ENCODE measurements around the gene CSN2. TPM values are rescaled to one million over a fixed set of nuclear protein-coding genes. Genes with fewer than 3 reads are reported as not detected.
A peak's percentile ranks its signal among the peaks of the same experiment; 100 is the strongest.
"Not testable (repeated sequence)": the region's sequence is repeated elsewhere in the genome, so short reads cannot be mapped to it uniquely, and the experiment has no call there.

Gene CSN2
- total and polyA plus RNA-seq, 2 experiments from 2014 or later = not detected

- no peak overlapping the region for H3K4me3 ChIP-seq
- no peak for TF ChIP-seq CTCF (IDR thresholded peaks at IDR 0.05; ENCODE audit: low read depth, low read length)
- DNase-seq (ENCODE audit: low read depth in 1 of 2, low spot score in 1 of 2) = no peak
- no peak overlapping the region for H3K27ac ChIP-seq
- no peaks in the 10 kb centered on the region for H3K4me1 ChIP-seq (ENCODE audit: low read depth)
- no peaks in the 10 kb centered on the region for H3K27me3 ChIP-seq
- H3K9me3 ChIP-seq (ENCODE audit: low read depth) = no peaks in the 10 kb centered on the region
- no peaks in the 10 kb centered on the region for H3K36me3 ChIP-seq
Observed at GRCh38 chr4:69934150-69934549, 31.4 kb downstream of the CSN2 start.

GRCh38 chr4:69930768-69931167 is 34.8 kb downstream of the CSN2 start, which contains the start of gene CSN1S1:
CSN1S1 (plus strand) TSS chr4:69931068; CDS start chr4:69932556, 1,488 bp downstream.
- H3K4me3 ChIP-seq = no peak within 1 kb of the TSS
- H3K36me3 ChIP-seq = no peaks in the 10 kb centered on the region
- no peak for DNase-seq (ENCODE audit: low read depth in 1 of 2, low spot score in 1 of 2)
- no peaks in the 10 kb centered on the region for H3K4me1 ChIP-seq (ENCODE audit: low read depth)
- TF ChIP-seq CTCF (IDR thresholded peaks at IDR 0.05; ENCODE audit: low read depth, low read length) = no peak
- no peaks in the 10 kb centered on the region for H3K27me3 ChIP-seq
- no peak within 1 kb of the TSS for H3K27ac ChIP-seq
- H3K9me3 ChIP-seq (ENCODE audit: low read depth) = no peaks in the 10 kb centered on the region

GRCh38 chr4:69923782-69924410 is 41.6 kb downstream of the CSN2 start:
- H3K9me3 ChIP-seq (ENCODE audit: low read depth); H3K4me1 ChIP-seq (ENCODE audit: low read depth); H3K27me3 ChIP-seq; H3K27ac ChIP-seq; DNase-seq (ENCODE audit: low read depth in 1 of 2, low spot score in 1 of 2); H3K36me3 ChIP-seq; H3K4me3 ChIP-seq: not testable (repeated sequence)

- Histone ChIP-seq H3K36me3 (no peaks in the 10 kb centered on the region), H3K27ac (no peak overlapping the region), H3K4me1 (ENCODE audit: low read depth) (no peaks in the 10 kb centered on the region), H3K27me3 (peaks cover 10% of the 10 kb centered on the region), H3K4me3 (no peak overlapping the region), H3K9me3 (ENCODE audit: low read depth) (no peaks in the 10 kb centered on the region)
- DNase-seq (ENCODE audit: low read depth in 1 of 2, low spot score in 1 of 2) = no peak
- TF ChIP-seq CTCF (IDR thresholded peaks at IDR 0.05; ENCODE audit: low read depth, low read length) = no peak
Observed at GRCh38 chr4:69920874-69921273, 44.7 kb downstream of the CSN2 start.

- H3K4me1 ChIP-seq (ENCODE audit: low read depth) = no peaks in the 10 kb centered on the region
- no peak for TF ChIP-seq CTCF (IDR thresholded peaks at IDR 0.05; ENCODE audit: low read depth, low read length)
- H3K4me3 ChIP-seq = no peak overlapping the region
- peak in 1 of 2 donors; percentile 84 for DNase-seq (ENCODE audit: low read depth in 1 of 2, low spot score in 1 of 2)
- H3K36me3 ChIP-seq = no peaks in the 10 kb centered on the region
- H3K27ac ChIP-seq = no peak overlapping the region
- H3K9me3 ChIP-seq (ENCODE audit: low read depth) = no peaks in the 10 kb centered on the region
- no peaks in the 10 kb centered on the region for H3K27me3 ChIP-seq
Observed at GRCh38 chr4:69910016-69910782, 55.3 kb downstream of the CSN2 start.

- Histone ChIP-seq H3K9me3 (ENCODE audit: low read depth) (no peaks in the 10 kb centered on the region), H3K27ac (no peak overlapping the region), H3K4me3 (no peak overlapping the region), H3K4me1 (ENCODE audit: low read depth) (no peaks in the 10 kb centered on the region), H3K27me3 (no peaks in the 10 kb centered on the region), H3K36me3 (no peaks in the 10 kb centered on the region)
- no peak for TF ChIP-seq CTCF (IDR thresholded peaks at IDR 0.05; ENCODE audit: low read depth, low read length)
- DNase-seq (ENCODE audit: low read depth in 1 of 2, low spot score in 1 of 2) = no peak
Observed at GRCh38 chr4:69909195-69909594, 56.3 kb downstream of the CSN2 start.

Data from cardiac muscle cell (in vitro differentiated cells and primary cell).